Vagina (tissue), 2 donors: ENCODE results near the gene IDI1.

Experiments
- CTCF ChIP-seq, 3 experiments: fragments of 450-650 bp in 2 of 3; fragments of 200-600 bp in 1 of 3; sonication (generic) in 1 of 3; IDR thresholded peaks; one replicate each; pipeline ENCODE4 v1.5.1; 2017 to 2019; ENCODE audit warnings: antibody characterized with exemption in 3 of 3, mild to moderate bottlenecking in 2 of 3, moderate library complexity in 2 of 3
- POLR2AphosphoS5 ChIP-seq, 2 donors: sonication (generic); formaldehyde crosslinking; IDR thresholded peaks; one replicate each; pipeline ENCODE4 v1.9.0; 2017; ENCODE audit warnings: antibody characterized with exemption in 2 of 2, mild to moderate bottlenecking in 2 of 2, low read depth in 1 of 2; ENCODE audit not compliant: insufficient read depth in 1 of 2

DNA sequence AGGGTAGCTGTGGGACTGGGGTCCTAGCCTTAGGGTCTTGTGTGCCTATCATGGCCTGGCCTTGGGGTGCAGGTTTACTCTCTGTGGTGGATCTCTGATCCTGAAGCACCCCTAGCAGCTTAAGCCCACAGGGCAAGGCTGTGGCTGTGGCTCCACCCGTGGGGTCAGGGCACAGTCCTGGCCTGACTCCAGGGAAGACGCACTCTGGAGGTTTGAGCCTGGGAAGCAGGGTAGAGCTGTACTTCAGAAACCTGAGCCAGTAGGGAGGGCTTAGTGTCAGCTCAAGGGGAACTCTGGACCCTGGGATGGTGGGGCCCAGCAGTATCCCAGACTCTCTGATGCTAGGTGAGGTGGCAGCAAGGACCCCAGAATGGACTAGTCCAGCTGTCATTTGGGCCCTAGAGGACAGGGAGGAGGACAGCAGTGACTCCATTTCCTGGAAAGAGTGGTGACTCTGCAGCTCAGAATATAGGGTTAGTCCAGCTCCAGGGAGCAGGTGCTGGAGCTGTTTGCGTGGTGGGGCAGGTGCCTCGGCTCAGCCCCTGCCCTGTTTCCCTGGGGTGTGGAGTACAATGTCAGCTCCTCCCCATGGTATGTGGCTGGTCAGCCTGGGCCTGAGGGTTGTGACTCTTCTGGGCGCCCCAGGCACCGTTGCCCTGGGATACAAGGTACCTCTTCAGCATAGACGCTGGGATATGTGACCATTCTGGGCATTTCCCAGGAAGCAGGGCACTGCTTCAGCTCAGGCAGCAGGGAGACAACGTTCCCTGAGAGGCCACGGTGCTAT is 44.8 kb downstream of the IDI1 start:
- TF ChIP-seq POLR2AphosphoS5 (IDR thresholded peaks at IDR 0.05; ENCODE audit: insufficient read depth in 1 of 2, low read depth in 1 of 2) (no peak), CTCF (IDR thresholded peaks at IDR 0.05) (no peak)
